Heart right ventricle (tissue), 16 donors: ENCODE results near the gene NTPCR. TPM values are rescaled to one million over a fixed set of nuclear protein-coding genes. Genes with fewer than 3 reads are reported as not detected.

Experiments
- ATAC-seq, 8 donors: fragments of 200-7000 bp; cut with Tn5 transposase; one replicate each; pipeline ENCODE4 v1.9.1; 2020; ENCODE audit warnings: mild to moderate bottlenecking in 8 of 8, moderate library complexity in 8 of 8, moderate number of reproducible peaks in 1 of 8
- DNase-seq, 2 donors: peaks; one replicate each; pipeline ENCODE4 v3.0.0-alpha.2; 2020
- H3K27ac ChIP-seq, 10 donors: fragments of 200-600 bp; sonication (generic) in 2 of 10; one replicate each; pipeline versions ENCODE4 v1.5.0 to v1.8.0; 2020 to 2022; ENCODE audit warnings: mild to moderate bottlenecking in 3 of 10
- H3K27me3 ChIP-seq, 7 donors: fragments of 200-600 bp; one replicate each; pipeline ENCODE4 v1.8.0; 2021 to 2022; ENCODE audit warnings: mild to moderate bottlenecking in 2 of 7
- H3K36me3 ChIP-seq, 9 donors: fragments of 200-600 bp; sonication (generic) in 1 of 9; one replicate each; pipeline versions ENCODE4 v1.5.0 to v1.8.0; 2020 to 2022; ENCODE audit warnings: mild to moderate bottlenecking in 2 of 9
- H3K4me1 ChIP-seq, 9 donors: fragments of 200-600 bp; sonication (generic) in 1 of 9; one replicate each; pipeline versions ENCODE4 v1.5.0 to v1.8.0; 2020 to 2022; ENCODE audit warnings: mild to moderate bottlenecking in 4 of 9
- H3K4me3 ChIP-seq, 10 donors: fragments of 200-600 bp; sonication (generic) in 2 of 10; one replicate each; pipeline versions ENCODE4 v1.5.0 to v1.8.0; 2020 to 2022; ENCODE audit warnings: mild to moderate bottlenecking in 7 of 10, moderate library complexity in 2 of 10
- H3K9me3 ChIP-seq, 11 donors: fragments of 200-600 bp in 10 of 11; sonication (generic) in 2 of 11; one replicate each; pipeline versions ENCODE4 v1.5.0 to v1.8.0; 2013 to 2022; ENCODE audit warnings: mild to moderate bottlenecking in 2 of 11, control low read depth in 1 of 11, moderate library complexity in 1 of 11
- WGBS, 2 donors: extraction: QIAGEN DNeasy Blood & Tissue Kit; methylation state at CpG; one replicate each; pipeline ENCODE4 v1.1.7; 2013; ENCODE audit warnings: inconsistent platforms in 1 of 2; 5-methylcytosine and 5-hydroxymethylcytosine counted together
- intact Hi-C, 10 donors: fragments of 100-400 bp; cut with DNase I; formaldehyde crosslinking; loops; one replicate each; pipeline versions ENCODE4 v1.11.1 to v1.14.2; 2022
- polyA plus RNA-seq, 2 donors: library from polyadenylated mRNA; stranded (reverse); fragments of 200-250 nt; gene quantifications; one replicate each; pipeline ENCODE4 v1.2.3, GENCODE V29; 2013
- total RNA-seq, 10 donors: library from RNA; stranded (reverse); fragmentation: NEBNext Ultra II Directional in 3 of 10; extraction: Animal tissue kit (Norgen Biotek cat#: 25700) in 3 of 10; gene quantifications; one replicate each; pipeline versions ENCODE4 v1.2.1 to v1.2.4, GENCODE V29; 2021 to 2023
- TF ChIP-seq, protein P1 (sequence below), 9 donors: fragments of 200-600 bp; sonication (generic) in 2 of 9; IDR thresholded peaks; one replicate each; pipeline versions ENCODE4 v1.5.0 to v1.8.0; 2021 to 2022; ENCODE audit warnings: antibody characterized with exemption in 9 of 9, mild to moderate bottlenecking in 5 of 9, moderate library complexity in 1 of 9
- donor health status: Arrhythmogenic right ventricular cardiomyopathy.
- donor health status: ischemic (EF 13 %, LVEDD 7.1; RV severe dilation, severe dysfunction).
- donor health status: healthy with polysubstance abuse.
- donor health status: DM: no; HTN: yes; CAD: no.
- donor health status: DM: no; HTN: no; CAD: no.
- donor health status: ischemic (EF 25% LVEDD 6.9; RV normal size, moderate dysfunction).
- donor health status: ischemic (EF 25% LVEDD 5.7; RV mildly dilated, moderate dysfunction).
- donor health status: healthy.
- donor health status: DM: yes; HTN: yes; CAD: no.
- donor health status: Ischemic cardiomyopathy.
- donor health status: ischemic (EF 35%, LVEDD 5.7; RV mildly dilated, moderate dysfunction).
- donor health status: nonischemic (EF 11% LVEDD 7.7; RV severe dilation, severe dysfunction).
- donor health status: DM: yes; HTN: yes; CAD: no.
- donor health status: PGD.
- donor health status: ischemic (EF 29% LVEDD 5.4; RV normal size, mild dysfunction).
- donor health status: nonischemic (EF 23%, LVEDD 6.1; RV moderate dilation, normal function).

Gene NTPCR
- total and polyA plus RNA-seq, 12 donors, result 51.2 to 88.4 (median 56.8) TPM

- DNase-seq (no peak), ATAC-seq (no peak)
- Histone ChIP-seq H3K4me1 (peaks cover 0 to 16% (median 6%) of the 10 kb centered on the region in 9 donors), H3K36me3 (no peaks in the 10 kb centered on the region), H3K9me3 (peaks cover 0 to 5% (median 0%) of the 10 kb centered on the region in 11 donors), H3K27me3 (no peaks in the 10 kb centered on the region), H3K4me3 (no peak overlapping the region), H3K27ac (peak overlapping the region in 2 of 10 donors; percentile 23 to 40)
- 97% methylated on average over 6 of the region's 6 CpGs for WGBS, 2 donors
- intact Hi-C loops, result loop anchor here in 1 of 10 donors (5.0 kb wide), 1 partner anchor 46 kb away; the partner anchor contains the start of gene NTPCR
- TF ChIP-seq, protein P1, sequence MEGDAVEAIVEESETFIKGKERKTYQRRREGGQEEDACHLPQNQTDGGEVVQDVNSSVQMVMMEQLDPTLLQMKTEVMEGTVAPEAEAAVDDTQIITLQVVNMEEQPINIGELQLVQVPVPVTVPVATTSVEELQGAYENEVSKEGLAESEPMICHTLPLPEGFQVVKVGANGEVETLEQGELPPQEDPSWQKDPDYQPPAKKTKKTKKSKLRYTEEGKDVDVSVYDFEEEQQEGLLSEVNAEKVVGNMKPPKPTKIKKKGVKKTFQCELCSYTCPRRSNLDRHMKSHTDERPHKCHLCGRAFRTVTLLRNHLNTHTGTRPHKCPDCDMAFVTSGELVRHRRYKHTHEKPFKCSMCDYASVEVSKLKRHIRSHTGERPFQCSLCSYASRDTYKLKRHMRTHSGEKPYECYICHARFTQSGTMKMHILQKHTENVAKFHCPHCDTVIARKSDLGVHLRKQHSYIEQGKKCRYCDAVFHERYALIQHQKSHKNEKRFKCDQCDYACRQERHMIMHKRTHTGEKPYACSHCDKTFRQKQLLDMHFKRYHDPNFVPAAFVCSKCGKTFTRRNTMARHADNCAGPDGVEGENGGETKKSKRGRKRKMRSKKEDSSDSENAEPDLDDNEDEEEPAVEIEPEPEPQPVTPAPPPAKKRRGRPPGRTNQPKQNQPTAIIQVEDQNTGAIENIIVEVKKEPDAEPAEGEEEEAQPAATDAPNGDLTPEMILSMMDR (IDR thresholded peaks at IDR 0.05), result no peak
Observed at GRCh38 chr1:232906441-232906840, 44.0 kb upstream of the NTPCR start.

GRCh38 chr1:232908831-232909230 is 41.6 kb upstream of the NTPCR start:
- peaks cover 0 to 27% (median 8%) of the 10 kb centered on the region in 9 donors for H3K4me1 ChIP-seq
- TF ChIP-seq, protein P1 (IDR thresholded peaks at IDR 0.05), result no peak
- H3K4me3 ChIP-seq, result no peak overlapping the region
- H3K27ac ChIP-seq, result no peak overlapping the region
- DNase-seq (no peak), ATAC-seq (no peak)
- peaks cover 0 to 12% (median 0%) of the 10 kb centered on the region in 11 donors for H3K9me3 ChIP-seq
- intact Hi-C loops, result loop anchor here in 1 of 10 donors (5.0 kb wide), 1 partner anchor 43 kb away; the partner anchor contains the start of gene NTPCR
- 87 to 89% methylated on average over 7 of the region's 7 CpGs for WGBS, 2 donors
- H3K27me3 ChIP-seq, result no peaks in the 10 kb centered on the region
- no peaks in the 10 kb centered on the region for H3K36me3 ChIP-seq

GRCh38 chr1:232909752-232910151 is 40.7 kb upstream of the NTPCR start:
- Histone ChIP-seq H3K27me3 (no peaks in the 10 kb centered on the region), H3K27ac (no peak overlapping the region), H3K4me1 (peaks cover 0 to 32% (median 10%) of the 10 kb centered on the region in 9 donors), H3K36me3 (no peaks in the 10 kb centered on the region), H3K9me3 (peaks cover 0 to 12% (median 0%) of the 10 kb centered on the region in 11 donors), H3K4me3 (no peak overlapping the region)
- intact Hi-C loops, result loop anchor here in 1 of 10 donors (5.0 kb wide), 1 partner anchor 43 kb away; the partner anchor contains the start of gene NTPCR
- TF ChIP-seq, protein P1 (IDR thresholded peaks at IDR 0.05), result no peak
- 74 to 82% methylated on average over 4 of the region's 4 CpGs for WGBS, 2 donors
- DNase-seq (no peak), ATAC-seq (no peak)

DNA sequence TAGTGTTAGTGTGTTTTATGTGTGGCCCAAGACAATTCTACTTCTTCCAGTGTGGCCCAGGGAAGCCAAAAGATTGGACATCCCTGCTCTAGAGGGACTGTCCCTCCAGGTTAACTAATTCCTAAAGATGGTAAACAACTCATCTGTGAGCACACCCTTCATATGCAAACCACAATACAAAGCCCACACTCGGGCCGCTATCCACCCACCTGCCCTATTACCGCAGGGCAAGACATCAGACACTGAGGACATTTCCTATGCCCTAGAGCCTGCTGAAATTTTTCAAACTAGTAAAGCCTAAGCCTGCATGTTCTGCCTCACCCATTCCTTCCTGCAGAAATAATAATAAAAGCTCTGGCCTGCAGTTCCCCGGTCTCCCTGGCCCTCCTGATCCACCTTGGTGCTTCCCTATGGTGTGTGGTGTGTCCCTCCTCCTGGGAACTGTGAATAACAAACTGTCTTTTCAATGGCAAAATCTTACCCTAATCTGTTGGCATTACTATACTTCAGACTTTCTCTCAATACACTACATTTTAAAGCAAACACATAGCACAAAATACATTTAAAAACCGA is 39.3 kb upstream of the NTPCR start:
- Histone ChIP-seq H3K36me3 (no peaks in the 10 kb centered on the region), H3K27ac (peak overlapping the region in 1 of 10 donors; percentile 2), H3K4me3 (no peak overlapping the region), H3K9me3 (peaks cover 0 to 12% (median 0%) of the 10 kb centered on the region in 11 donors), H3K4me1 (peaks cover 0 to 23% (median 8%) of the 10 kb centered on the region in 9 donors), H3K27me3 (no peaks in the 10 kb centered on the region)
- DNase-seq (no peak), ATAC-seq (no peak)
- TF ChIP-seq, protein P1 (IDR thresholded peaks at IDR 0.05), result no peak
- WGBS, 2 donors, result 72 to 73% methylated on average over 5 of the region's 5 CpGs
- intact Hi-C loops, result no loop called here
